ENCODE results near the gene SENP8.

GRCh38 chr15:72070817-72071447, 47.3 kb upstream of the SENP8 start:
- TF ChIP-seq CTCF (IDR thresholded peaks at IDR 0.05; ENCODE audit: low read depth, low read length): no peak
- no peak for TF ChIP-seq EZH2phosphoT487 (IDR thresholded peaks at IDR 0.05; ENCODE audit: low read depth)
